ENCODE results near the gene ACTR5.

- TF ChIP-seq CTCF (IDR thresholded peaks at IDR 0.05) (no peak), POLR2A (IDR thresholded peaks at IDR 0.05) (no peak)
These were observed 2.5 kb upstream of the ACTR5 start for GRCh38 chr20:38745757-38746156.
